Right lobe of liver (tissue), 6 donors: ENCODE data around the gene IL27RA. TPM values are rescaled to one million over a fixed set of nuclear protein-coding genes. Genes with fewer than 3 reads are reported as not detected.

Experiments
- ATAC-seq, 4 donors: fragments of 200-7000 bp; cut with Tn5 transposase; one replicate each; pipeline ENCODE4 v1.9.1; 2020; ENCODE audit warnings: mild to moderate bottlenecking in 4 of 4, moderate library complexity in 4 of 4
- DNase-seq, 3 donors: peaks; one replicate each; pipeline ENCODE4 v3.0.0-alpha.2; 2020
- H3K27ac ChIP-seq, 3 donors: fragments of 200-600 bp; one replicate each; pipeline ENCODE4 v1.8.0; 2022
- H3K27me3 ChIP-seq, 2 donors: fragments of 200-600 bp; one replicate each; pipeline ENCODE4 v1.8.0; 2022
- H3K36me3 ChIP-seq, 4 donors: fragments of 200-600 bp; sonication (generic) in 1 of 4; one replicate each; pipeline versions ENCODE4 v1.5.1 to v1.8.0; 2017 to 2022; ENCODE audit warnings: control low read depth in 1 of 4
- H3K4me1 ChIP-seq, 4 donors: fragments of 200-600 bp; sonication (generic) in 1 of 4; one replicate each; pipeline versions ENCODE4 v1.5.1 to v1.8.0; 2017 to 2022; ENCODE audit warnings: control low read depth in 1 of 4
- H3K4me3 ChIP-seq, 3 donors: fragments of 200-600 bp; one replicate each; pipeline ENCODE4 v1.8.0; 2022
- H3K9me3 ChIP-seq, 4 donors: fragments of 200-600 bp; sonication (generic) in 1 of 4; one replicate each; pipeline versions ENCODE4 v1.5.1 to v1.8.0; 2017 to 2022; ENCODE audit warnings: control low read depth in 1 of 4
- POLR2A ChIP-seq: fragments of 450-650 bp; IDR thresholded peaks from one replicate; pipeline ENCODE4 v1.6.1; 2017; ENCODE audit warnings: antibody characterized with exemption, mild to moderate bottlenecking
- WGBS: methylation state at CpG from one replicate; pipeline ENCODE4 v1.1.6; 2018; ENCODE audit warnings: low coverage, low lambda C conversion rate; ENCODE audit not compliant: insufficient coverage; ENCODE audit errors: missing lambda C conversion rate; 5-methylcytosine and 5-hydroxymethylcytosine counted together
- intact Hi-C, 2 donors: fragments of 100-400 bp; cut with DNase I; formaldehyde crosslinking; loops; one replicate each; pipeline versions ENCODE4 v1.11.2 to v1.14.1; 2022
- total RNA-seq, 6 experiments: library from RNA; depleted of rRNA in 2 of 6; stranded (reverse); fragments of >200 nt in 2 of 6; fragmentation: NEBNext Ultra II Directional in 3 of 6; extraction: Animal tissue kit (Norgen Biotek cat#: 25700) in 3 of 6; gene quantifications; one replicate each; pipeline versions ENCODE4 v1.1.0 to v1.2.4, GENCODE V29; 2016 to 2023
- TF ChIP-seq, protein P1 (sequence below), 4 donors: fragments of 200-600 bp in 3 of 4; fragments of 450-650 bp in 1 of 4; IDR thresholded peaks; one replicate each; pipeline versions ENCODE4 v1.5.1 to v1.8.0; 2016 to 2022; ENCODE audit warnings: antibody characterized with exemption in 4 of 4, mild to moderate bottlenecking in 2 of 4
- donor health status: DM: no; HTN: yes; CAD: no.
- donor health status: DM: no; HTN: no; CAD: no.
- donor health status: DM: no; HTN: no; CAD: no.
- donor health status: DM: no; HTN: yes; CAD: no.
- donor health status: DM: no; HTN: yes; CAD: no.

Gene IL27RA
- total RNA-seq, 6 experiments from 2014 or later: 1.1 to 3.0 (median 1.5) TPM

DNA sequence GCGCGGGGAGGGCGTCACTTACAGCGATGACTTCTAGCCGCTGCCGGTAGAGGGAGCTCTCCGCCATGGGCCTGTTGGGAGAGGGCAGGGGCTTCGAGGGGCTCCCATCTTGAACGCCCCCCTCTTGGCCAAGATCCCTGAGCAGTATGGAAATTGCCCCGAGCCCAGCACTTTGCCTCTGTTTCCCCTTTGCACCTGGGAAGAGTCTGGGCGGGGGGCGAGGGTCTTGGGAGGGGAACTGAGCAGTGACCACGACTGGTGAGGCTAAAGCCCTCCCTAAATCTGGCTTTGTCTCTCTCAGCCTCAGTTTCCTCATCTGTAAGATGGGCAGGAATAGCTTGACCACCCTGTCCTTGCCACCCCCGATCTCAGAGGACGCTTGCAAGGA lies 27.5 kb downstream of the IL27RA start:
- no peaks in the 10 kb centered on the region for H3K27me3 ChIP-seq
- H3K9me3 ChIP-seq: no peaks in the 10 kb centered on the region
- DNase-seq (no peak), ATAC-seq (no peak)
- WGBS: 46% methylated on average over 8 of the region's 15 CpGs
- H3K36me3 ChIP-seq: peaks cover 0 to 13% (median 5%) of the 10 kb centered on the region in 4 donors
- intact Hi-C loops: loop anchor here in 1 of 2 donors (10.0 kb wide), 1 partner anchor 174 kb away; no protein-coding TSS in a partner anchor
- H3K4me3 ChIP-seq: no peak overlapping the region
- peaks cover 0 to 27% (median 9%) of the 10 kb centered on the region in 4 donors for H3K4me1 ChIP-seq
- TF ChIP-seq, protein P1, sequence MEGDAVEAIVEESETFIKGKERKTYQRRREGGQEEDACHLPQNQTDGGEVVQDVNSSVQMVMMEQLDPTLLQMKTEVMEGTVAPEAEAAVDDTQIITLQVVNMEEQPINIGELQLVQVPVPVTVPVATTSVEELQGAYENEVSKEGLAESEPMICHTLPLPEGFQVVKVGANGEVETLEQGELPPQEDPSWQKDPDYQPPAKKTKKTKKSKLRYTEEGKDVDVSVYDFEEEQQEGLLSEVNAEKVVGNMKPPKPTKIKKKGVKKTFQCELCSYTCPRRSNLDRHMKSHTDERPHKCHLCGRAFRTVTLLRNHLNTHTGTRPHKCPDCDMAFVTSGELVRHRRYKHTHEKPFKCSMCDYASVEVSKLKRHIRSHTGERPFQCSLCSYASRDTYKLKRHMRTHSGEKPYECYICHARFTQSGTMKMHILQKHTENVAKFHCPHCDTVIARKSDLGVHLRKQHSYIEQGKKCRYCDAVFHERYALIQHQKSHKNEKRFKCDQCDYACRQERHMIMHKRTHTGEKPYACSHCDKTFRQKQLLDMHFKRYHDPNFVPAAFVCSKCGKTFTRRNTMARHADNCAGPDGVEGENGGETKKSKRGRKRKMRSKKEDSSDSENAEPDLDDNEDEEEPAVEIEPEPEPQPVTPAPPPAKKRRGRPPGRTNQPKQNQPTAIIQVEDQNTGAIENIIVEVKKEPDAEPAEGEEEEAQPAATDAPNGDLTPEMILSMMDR (IDR thresholded peaks at IDR 0.05): peak in 3 of 4 donors; percentile 25 to 44 (median 28)
- TF ChIP-seq POLR2A: no peak
- H3K27ac ChIP-seq: no peak overlapping the region

DNA sequence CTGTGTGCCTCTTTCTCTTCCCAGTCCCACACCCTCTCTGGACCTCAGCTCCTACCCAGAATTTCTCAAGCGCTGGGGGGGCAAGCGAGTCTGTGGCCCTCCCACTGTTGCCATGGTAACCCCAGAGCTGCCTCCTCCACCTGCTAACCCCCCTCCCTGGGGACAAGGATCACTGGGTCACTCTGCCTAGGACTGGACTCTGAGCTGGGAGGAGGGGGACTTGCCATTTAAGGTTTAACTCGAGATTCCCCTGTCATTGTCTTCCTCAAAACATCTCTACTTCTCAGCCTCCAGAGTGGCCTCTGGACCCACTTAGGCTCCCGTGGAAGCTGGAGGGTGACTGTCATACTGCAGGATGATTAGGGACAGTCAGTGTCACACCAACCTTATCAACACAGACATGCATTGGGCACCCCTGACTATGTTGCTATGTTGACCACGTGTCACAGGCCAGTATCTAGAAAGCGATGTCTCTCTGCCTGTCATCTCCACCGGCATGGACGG lies 28.1 kb downstream of the IL27RA start:
- peak overlapping the region in 2 of 3 donors; percentile 65 for H3K4me3 ChIP-seq
- no peaks in the 10 kb centered on the region for H3K9me3 ChIP-seq
- TF ChIP-seq, protein P1 (IDR thresholded peaks at IDR 0.05): no peak
- TF ChIP-seq POLR2A: no peak
- peaks cover 0 to 27% (median 9%) of the 10 kb centered on the region in 4 donors for H3K4me1 ChIP-seq
- H3K36me3 ChIP-seq: peaks cover 0 to 13% (median 5%) of the 10 kb centered on the region in 4 donors
- H3K27ac ChIP-seq: peak overlapping the region in 2 of 3 donors; percentile 74 to 92
- intact Hi-C loops: loop anchor here in 1 of 2 donors (10.0 kb wide), 1 partner anchor 175 kb away; no protein-coding TSS in a partner anchor
- H3K27me3 ChIP-seq: no peaks in the 10 kb centered on the region
- ATAC-seq (peak; percentile 25 to 68 (median 64)), DNase-seq (peak in 2 of 3 donors; percentile 84 to 93)
- 19% methylated on average over 6 of the region's 8 CpGs for WGBS

DNA sequence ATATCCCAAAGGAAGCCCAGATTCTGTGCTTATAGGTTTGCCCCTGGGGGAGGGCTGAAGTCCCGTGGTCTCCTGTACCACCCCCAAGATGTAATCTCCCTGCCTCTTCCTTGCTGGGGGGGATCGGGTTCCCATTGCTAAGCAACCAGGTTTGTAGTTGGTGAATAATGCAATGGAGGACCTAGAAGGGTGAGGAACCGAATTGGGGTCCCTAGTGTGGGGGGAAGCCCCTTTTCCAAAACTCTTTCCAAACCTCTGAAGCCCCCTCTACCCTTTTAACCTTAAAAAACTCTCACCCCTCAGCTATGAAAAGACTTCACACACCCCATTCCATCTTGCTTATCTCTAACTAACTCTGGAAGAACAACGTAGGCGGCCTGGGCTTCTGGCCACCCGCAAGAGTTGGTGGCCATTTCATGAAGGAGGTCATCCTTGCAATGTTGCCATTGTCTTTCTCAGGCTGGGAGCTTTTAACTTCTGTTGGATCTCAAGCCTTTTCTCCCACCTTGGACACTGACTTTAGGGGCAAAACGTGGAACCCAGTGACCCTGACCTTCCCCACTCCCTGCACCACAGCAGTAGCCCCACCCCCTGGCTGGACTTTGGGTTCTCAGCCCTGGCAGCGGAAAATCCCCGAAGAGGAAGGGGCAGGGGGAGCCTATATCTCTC lies 29.7 kb downstream of the IL27RA start:
- no peaks in the 10 kb centered on the region for H3K9me3 ChIP-seq
- peak overlapping the region; percentile 74 to 92 (median 77) for H3K27ac ChIP-seq
- TF ChIP-seq, protein P1 (IDR thresholded peaks at IDR 0.05): no peak
- TF ChIP-seq POLR2A: no peak
- H3K36me3 ChIP-seq: peaks cover 0 to 4% (median 2%) of the 10 kb centered on the region in 4 donors
- DNase-seq (peak; percentile 76 to 91 (median 84)), ATAC-seq (peak; percentile 79 to 84 (median 81))
- peaks cover 0 to 27% (median 9%) of the 10 kb centered on the region in 4 donors for H3K4me1 ChIP-seq
- peak overlapping the region; percentile 48 to 65 (median 65) for H3K4me3 ChIP-seq
- 12% methylated on average over 6 of the region's 9 CpGs for WGBS
- H3K27me3 ChIP-seq: no peaks in the 10 kb centered on the region
- intact Hi-C loops: no loop called here

DNA sequence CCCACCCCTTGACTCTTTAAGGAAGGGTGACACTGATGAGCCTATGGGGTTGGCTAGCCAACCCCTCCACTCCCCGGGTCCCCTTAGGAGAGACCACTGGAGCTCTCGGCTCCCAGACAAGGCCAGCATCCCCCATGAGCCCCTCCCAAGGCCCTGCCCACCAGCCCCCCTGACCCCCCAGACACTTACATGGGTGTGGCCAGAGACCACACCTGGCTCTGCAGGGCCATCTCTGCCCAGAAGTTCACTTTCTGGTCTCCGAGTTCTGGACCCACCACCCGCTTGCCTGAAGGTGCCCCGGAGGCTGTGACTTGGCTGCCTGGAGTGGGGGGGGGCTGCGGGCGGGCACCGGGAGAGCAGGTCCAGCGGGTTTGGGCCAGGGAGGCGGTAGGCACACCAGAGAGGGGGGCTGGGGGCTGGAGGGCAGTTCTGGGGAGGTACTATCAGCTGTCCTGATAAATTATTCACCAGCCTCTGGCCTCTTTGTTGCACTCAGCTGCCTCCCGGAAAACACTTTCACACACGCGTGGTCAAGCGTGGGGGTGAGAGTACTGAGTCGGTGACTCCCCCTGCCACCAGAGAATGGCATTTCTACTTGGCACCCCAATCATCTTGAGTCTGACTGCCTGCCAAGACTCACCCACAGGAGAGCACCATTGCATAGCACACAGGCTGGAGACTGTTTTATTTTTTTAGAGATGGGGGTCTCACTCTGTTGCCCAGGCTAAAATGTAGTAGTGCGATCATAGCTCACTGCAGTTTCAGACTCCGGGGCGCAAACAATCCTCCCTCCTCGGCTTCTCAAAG lies 30.4 kb downstream of the IL27RA start, which contains the start of gene PALM3:
Gene PALM3 (minus strand): TSS at position 326 of the 807 bp plus-strand sequence. CDS start 96 bp downstream, at position 230.
- H3K9me3 ChIP-seq: no peaks in the 10 kb centered on the region
- H3K4me1 ChIP-seq: peaks cover 0 to 27% (median 9%) of the 10 kb centered on the region in 4 donors
- H3K27ac ChIP-seq: peak within 1 kb of the TSS; percentile 74 to 92 (median 77)
- intact Hi-C loops: no loop called here
- ATAC-seq (peak; percentile 83 to 87 (median 83)), DNase-seq (peak; percentile 80 to 93 (median 91))
- no peaks in the 10 kb centered on the region for H3K36me3 ChIP-seq
- H3K4me3 ChIP-seq: peak within 1 kb of the TSS; percentile 48 to 65 (median 65)
- 20% methylated on average over 10 of the region's 19 CpGs for WGBS
- H3K27me3 ChIP-seq: no peaks in the 10 kb centered on the region
- TF ChIP-seq POLR2A: no peak
- TF ChIP-seq, protein P1 (IDR thresholded peaks at IDR 0.05): no peak
